Ascending aorta (tissue), 2 donors: ENCODE data around the gene ADAMTS15. TPM values are rescaled to one million over a fixed set of nuclear protein-coding genes. Genes with fewer than 3 reads are reported as not detected.
A peak's percentile ranks its signal among the peaks of the same experiment; 100 is the strongest.

Experiments used
- DNase-seq, 2 donors: peaks; one replicate each; pipeline ENCODE4 v3.0.0-alpha.2; 2019; ENCODE audit warnings: low spot score in 2 of 2
- H3K27ac ChIP-seq, 2 donors: fragments of 200-600 bp; sonication (generic); one replicate each; pipeline ENCODE4 v1.5.1; 2016 to 2017; ENCODE audit warnings: mild to moderate bottlenecking in 1 of 2
- H3K27me3 ChIP-seq: fragments of 200-600 bp; sonication (generic); one replicate; pipeline ENCODE4 v1.5.1; 2017
- H3K36me3 ChIP-seq, 2 donors: fragments of 200-600 bp; sonication (generic); one replicate each; pipeline ENCODE4 v1.5.1; 2016
- H3K4me1 ChIP-seq, 2 donors: fragments of 200-600 bp; sonication (generic); one replicate each; pipeline ENCODE4 v1.5.1; 2016 to 2017; ENCODE audit warnings: mild to moderate bottlenecking in 1 of 2
- H3K4me3 ChIP-seq, 2 donors: fragments of 200-600 bp; sonication (generic); one replicate each; pipeline ENCODE4 v1.5.1; 2016 to 2017; ENCODE audit warnings: mild to moderate bottlenecking in 1 of 2
- H3K9me3 ChIP-seq, 2 donors: fragments of 200-600 bp; sonication (generic); one replicate each; pipeline ENCODE4 v1.5.1; 2016
- CTCF ChIP-seq, 3 experiments: fragments of 200-600 bp in 2 of 3; fragments of 450-650 bp in 1 of 3; sonication (generic) in 2 of 3; IDR thresholded peaks; one replicate each; pipeline ENCODE4 v1.5.1; 2016 to 2019; ENCODE audit warnings: antibody characterized with exemption in 3 of 3, mild to moderate bottlenecking in 1 of 3, moderate library complexity in 1 of 3
- intact Hi-C: fragments of 100-400 bp; cut with DNase I; formaldehyde crosslinking; loops from one replicate; pipeline ENCODE4 v1.15.1; 2023
- total RNA-seq: library from RNA; depleted of rRNA; stranded (reverse); fragments of >200 nt; gene quantifications from one replicate; pipeline ENCODE4 v1.1.0, GENCODE V29; 2016

The ADAMTS15 gene
- total RNA-seq, 1 donor from 2014 or later: 20.4 TPM

DNA sequence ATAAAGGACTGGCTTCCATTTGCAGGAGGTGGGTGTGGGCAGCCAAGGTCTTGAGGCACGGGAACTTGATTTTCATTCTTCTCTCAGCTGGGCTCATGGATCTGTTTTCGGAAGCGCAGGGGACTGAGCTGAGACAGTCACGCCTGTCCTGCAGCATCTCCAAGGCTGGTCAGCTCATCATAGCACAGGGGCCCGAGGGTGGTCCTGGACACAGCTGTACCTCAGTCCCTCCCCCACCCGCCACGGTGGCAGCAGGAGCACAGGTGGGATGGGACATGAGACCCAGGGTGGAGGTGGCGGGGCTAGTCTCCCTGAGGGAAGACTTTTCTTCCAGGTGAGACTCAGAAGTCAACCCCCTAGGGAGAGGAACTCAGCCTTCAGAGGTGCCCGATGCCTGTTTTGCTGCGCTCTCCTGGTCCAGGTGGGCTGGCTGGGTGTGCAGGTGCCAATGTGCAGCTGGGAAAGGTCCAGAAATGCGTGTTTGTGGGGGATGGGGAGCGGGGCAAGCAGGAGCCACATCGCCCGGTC is 23.8 kb upstream of the ADAMTS15 start:
- H3K27ac ChIP-seq: no peak overlapping the region
- no peak overlapping the region for H3K4me3 ChIP-seq
- intact Hi-C loops: loop anchor here (5.0 kb wide), 1 partner anchor 107 kb away; no protein-coding TSS in a partner anchor
- peaks cover 3 to 17% of the 10 kb centered on the region in 2 donors for H3K4me1 ChIP-seq
- no peaks in the 10 kb centered on the region for H3K36me3 ChIP-seq
- no peak for DNase-seq
- H3K9me3 ChIP-seq: no peaks in the 10 kb centered on the region
- TF ChIP-seq CTCF (IDR thresholded peaks at IDR 0.05): no peak
- no peaks in the 10 kb centered on the region for H3K27me3 ChIP-seq

DNA sequence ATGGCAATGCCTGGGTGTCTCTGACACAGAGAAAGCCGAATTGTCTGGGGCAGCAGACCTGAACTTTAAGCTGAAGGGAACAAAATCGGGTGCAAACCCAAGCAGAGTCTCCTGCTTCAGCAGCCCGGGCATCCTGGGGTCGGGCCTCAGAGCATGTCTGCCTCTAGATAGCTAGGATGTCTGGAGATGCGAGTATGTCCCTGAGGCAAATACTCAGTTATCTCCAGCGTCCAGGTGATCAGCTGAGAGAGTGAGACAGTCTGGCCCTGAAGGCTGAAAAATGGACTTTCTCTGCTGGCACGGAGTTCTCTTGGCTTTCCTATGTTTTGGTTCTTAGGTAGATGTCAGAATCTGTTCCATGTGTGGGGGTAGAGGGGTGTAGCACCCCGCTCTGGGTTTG is 23.3 kb upstream of the ADAMTS15 start:
- TF ChIP-seq CTCF (IDR thresholded peaks at IDR 0.05): no peak
- DNase-seq: no peak
- intact Hi-C loops: loop anchor here (5.0 kb wide), 1 partner anchor 108 kb away; no protein-coding TSS in a partner anchor
- Histone ChIP-seq H3K27ac (no peak overlapping the region), H3K9me3 (no peaks in the 10 kb centered on the region), H3K4me3 (no peak overlapping the region), H3K27me3 (no peaks in the 10 kb centered on the region), H3K36me3 (no peaks in the 10 kb centered on the region), H3K4me1 (peaks cover 3 to 17% of the 10 kb centered on the region in 2 donors)

DNA sequence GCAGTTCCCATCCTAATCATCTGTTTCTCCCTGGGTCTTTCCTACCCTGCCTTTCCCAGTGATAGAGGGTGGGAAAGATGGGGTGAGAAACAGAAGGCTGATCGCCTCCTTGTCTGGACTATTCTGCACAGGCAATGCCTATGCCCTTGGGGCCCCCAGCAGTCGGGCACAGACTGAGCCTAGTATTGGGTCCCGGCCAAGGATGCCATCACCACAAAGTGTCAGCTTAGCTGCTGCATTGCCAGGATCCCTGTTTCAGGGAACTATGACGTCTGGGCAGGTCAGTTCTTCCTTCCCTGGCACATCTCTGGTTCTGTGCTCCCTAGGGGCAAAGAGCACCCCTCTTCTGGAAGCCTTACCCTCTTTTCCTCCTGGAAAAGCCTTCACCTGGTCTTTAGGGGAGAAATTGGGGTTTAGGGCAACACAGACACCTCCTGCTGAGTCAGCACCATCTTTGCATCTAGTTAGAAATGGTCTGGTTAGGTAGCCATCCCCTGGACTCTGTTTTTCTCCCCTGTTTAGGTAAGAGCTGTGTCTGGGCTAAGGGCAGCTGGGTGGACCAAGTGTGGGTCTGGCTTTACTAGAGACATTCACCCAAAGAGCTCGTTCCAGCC is 22.1 kb upstream of the ADAMTS15 start:
- peaks cover 3 to 17% of the 10 kb centered on the region in 2 donors for H3K4me1 ChIP-seq
- peak overlapping the region in 1 of 2 donors; percentile 64 for H3K27ac ChIP-seq
- no peaks in the 10 kb centered on the region for H3K9me3 ChIP-seq
- TF ChIP-seq CTCF (IDR thresholded peaks at IDR 0.05): no peak
- H3K4me3 ChIP-seq: peak overlapping the region in 1 of 2 donors; percentile 83
- DNase-seq: no peak
- intact Hi-C loops: loop anchor here (5.0 kb wide), 1 partner anchor 109 kb away; no protein-coding TSS in a partner anchor
- H3K36me3 ChIP-seq: no peaks in the 10 kb centered on the region
- no peaks in the 10 kb centered on the region for H3K27me3 ChIP-seq

GRCh38 chr11:130426837-130427341 is 21.6 kb upstream of the ADAMTS15 start:
- intact Hi-C loops: loop anchor here (5.0 kb wide), 1 partner anchor 110 kb away; no protein-coding TSS in a partner anchor
- peak overlapping the region in 1 of 2 donors; percentile 64 for H3K27ac ChIP-seq
- TF ChIP-seq CTCF (IDR thresholded peaks at IDR 0.05): no peak
- peak overlapping the region; percentile 51 to 83 for H3K4me3 ChIP-seq
- H3K27me3 ChIP-seq: no peaks in the 10 kb centered on the region
- no peaks in the 10 kb centered on the region for H3K9me3 ChIP-seq
- no peak for DNase-seq
- H3K36me3 ChIP-seq: no peaks in the 10 kb centered on the region
- peaks cover 3 to 17% of the 10 kb centered on the region in 2 donors for H3K4me1 ChIP-seq

DNA sequence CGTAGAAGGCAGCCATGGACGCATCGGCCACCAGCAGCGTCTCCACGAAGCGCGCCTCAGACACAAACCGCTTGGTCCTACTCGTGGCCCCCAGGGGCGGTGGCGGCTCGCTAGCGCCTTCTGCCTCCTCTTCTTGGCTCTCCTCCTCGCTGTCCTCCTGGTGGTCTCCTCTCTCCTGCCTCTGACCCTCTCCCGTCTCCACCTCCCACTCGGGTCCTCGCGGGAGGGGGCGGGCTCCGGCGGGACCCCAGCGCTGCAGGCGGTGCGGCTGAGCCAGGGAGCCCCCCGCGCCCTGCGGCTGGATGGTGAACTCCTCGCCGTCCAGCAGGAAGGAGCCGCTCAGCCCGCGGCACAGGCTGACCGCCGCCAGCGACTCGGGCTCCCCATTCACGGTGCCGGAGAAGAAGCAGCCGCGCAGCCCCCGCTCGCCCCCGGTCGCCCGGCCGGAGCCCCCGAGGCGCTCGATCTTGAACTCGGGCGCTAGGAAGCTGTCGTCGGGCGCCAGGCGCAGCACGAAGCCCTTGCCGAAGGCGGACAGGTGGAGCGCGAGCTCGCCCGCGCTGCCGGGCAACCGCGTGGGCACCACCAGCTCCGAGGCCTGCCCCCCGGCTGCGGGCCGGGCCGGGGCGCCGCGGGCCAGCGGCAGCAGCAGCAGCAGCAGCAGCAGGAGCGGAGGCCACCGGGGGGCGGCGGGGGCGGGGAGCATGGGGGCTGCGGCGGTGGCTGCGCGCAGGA is 20.7 kb upstream of the ADAMTS15 start:
- Histone ChIP-seq H3K4me3 (peak overlapping the region; percentile 51 to 83), H3K36me3 (no peaks in the 10 kb centered on the region), H3K27me3 (no peaks in the 10 kb centered on the region), H3K4me1 (peaks cover 3 to 17% of the 10 kb centered on the region in 2 donors), H3K9me3 (no peaks in the 10 kb centered on the region), H3K27ac (peak overlapping the region in 1 of 2 donors; percentile 64)
- no peak for DNase-seq
- peak in 1 of 3 experiments; percentile 45 for TF ChIP-seq CTCF (IDR thresholded peaks at IDR 0.05)
- intact Hi-C loops: loop anchor here (1.0 to 5.0 kb wide), 3 partner anchors 37 to 215 kb away; no protein-coding TSS in a partner anchor
